ENCODE results near the gene ZNF83.
A peak's percentile ranks its signal among the peaks of the same experiment; 100 is the strongest.
"Not testable (repeated sequence)": the region's sequence is repeated elsewhere in the genome, so short reads cannot be mapped to it uniquely, and the experiment has no call there.

ZNF83 gene

GRCh38 chr19:52637718-52638585, at the start of gene ZNF83:
ZNF83 (minus strand) TSS chr19:52638355.
- in situ Hi-C loops (cut with HindIII; ENCODE audit: low sequenced_read_pairs): no loop called here
- peak; percentile 89 for DNase-seq (ENCODE audit: low read depth)
- no peak for TF ChIP-seq CTCF (IDR thresholded peaks at IDR 0.05; ENCODE audit: low read depth, low read length, missing control alignments)
- peak within 1 kb of the TSS; percentile 83 for H3K4me3 ChIP-seq (ENCODE audit: low read depth, low read length)

- in situ Hi-C loops (cut with HindIII; ENCODE audit: low sequenced_read_pairs): no loop called here
- no peak overlapping the region for H3K4me3 ChIP-seq (ENCODE audit: low read depth, low read length)
- TF ChIP-seq CTCF (IDR thresholded peaks at IDR 0.05; ENCODE audit: low read depth, low read length, missing control alignments): no peak
- DNase-seq (ENCODE audit: low read depth): no peak
Measured at GRCh38 chr19:52687684-52688083, 49.5 kb upstream of the ZNF83 start.

DNA sequence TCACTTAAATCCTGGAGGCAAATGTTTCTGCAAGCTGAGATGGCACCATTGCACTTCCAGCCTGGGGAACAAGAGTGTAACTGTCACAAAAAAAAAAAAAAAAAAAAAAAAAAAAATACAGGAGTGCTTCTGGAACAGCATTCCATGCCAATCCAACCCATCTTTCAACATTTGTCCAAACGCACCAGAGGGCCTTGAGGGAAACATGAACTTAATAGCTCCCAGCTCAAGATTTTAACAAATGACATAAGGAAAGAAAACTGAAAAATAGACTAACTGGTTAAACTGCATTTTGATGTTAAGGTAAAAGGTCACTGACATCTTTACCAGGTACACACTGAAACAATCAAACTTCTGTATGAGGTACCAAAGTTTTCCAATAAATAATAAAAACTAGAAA, 47.7 kb upstream of the ZNF83 start:
- no peak overlapping the region for H3K4me3 ChIP-seq (ENCODE audit: low read depth, low read length)

DNA sequence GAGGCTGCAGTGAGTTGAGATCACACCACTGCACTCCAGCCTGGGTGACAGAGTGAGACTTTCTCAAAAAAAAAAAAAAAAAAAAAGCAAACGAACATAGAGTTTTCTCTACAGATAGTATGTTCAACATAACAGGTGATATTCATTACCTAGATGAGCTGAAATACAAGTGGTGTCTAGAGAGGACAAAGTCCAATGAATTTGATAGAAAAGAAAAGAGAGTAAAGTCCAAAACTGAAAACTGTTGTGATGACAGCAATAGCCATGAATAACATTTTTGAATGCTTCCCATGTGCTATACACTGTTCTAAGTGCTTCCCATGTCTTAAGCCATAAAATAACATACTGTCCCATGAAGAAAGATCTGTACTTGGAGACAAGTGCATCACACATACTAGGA, 43.1 kb upstream of the ZNF83 start:
- in situ Hi-C loops (cut with HindIII; ENCODE audit: low sequenced_read_pairs); H3K4me3 ChIP-seq (ENCODE audit: low read depth, low read length); DNase-seq (ENCODE audit: low read depth): not testable (repeated sequence)

More for the DNA sequence above, 47.7 kb upstream of the ZNF83 start:
- in situ Hi-C loops (cut with HindIII; ENCODE audit: low sequenced_read_pairs): no loop called here
- no peak for TF ChIP-seq CTCF (IDR thresholded peaks at IDR 0.05; ENCODE audit: low read depth, low read length, missing control alignments)
- DNase-seq (ENCODE audit: low read depth): no peak

DNA sequence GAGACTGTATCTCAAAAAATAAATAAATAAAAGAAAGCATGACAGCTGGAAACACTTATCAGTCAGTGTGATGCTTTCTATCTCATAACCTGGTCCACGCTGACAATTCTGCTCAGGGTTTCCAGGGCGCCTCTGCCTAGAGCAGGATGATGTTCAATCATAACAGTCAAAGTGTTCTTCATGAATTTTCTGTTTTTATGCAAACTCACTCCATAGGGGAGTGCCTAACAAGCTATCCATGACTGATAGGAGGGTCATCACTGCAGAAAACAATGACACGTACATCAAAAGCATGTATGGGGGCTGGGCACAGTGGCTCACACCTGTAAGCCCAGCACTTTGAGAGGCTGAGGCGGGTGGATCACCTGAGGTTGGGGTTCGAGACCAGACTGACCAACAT, 41.4 kb upstream of the ZNF83 start:
- H3K4me3 ChIP-seq (ENCODE audit: low read depth, low read length): no peak overlapping the region
- DNase-seq (ENCODE audit: low read depth): no peak
- no peak for TF ChIP-seq CTCF (IDR thresholded peaks at IDR 0.05; ENCODE audit: low read depth, low read length, missing control alignments)
- in situ Hi-C loops (cut with HindIII; ENCODE audit: low sequenced_read_pairs): no loop called here

DNA sequence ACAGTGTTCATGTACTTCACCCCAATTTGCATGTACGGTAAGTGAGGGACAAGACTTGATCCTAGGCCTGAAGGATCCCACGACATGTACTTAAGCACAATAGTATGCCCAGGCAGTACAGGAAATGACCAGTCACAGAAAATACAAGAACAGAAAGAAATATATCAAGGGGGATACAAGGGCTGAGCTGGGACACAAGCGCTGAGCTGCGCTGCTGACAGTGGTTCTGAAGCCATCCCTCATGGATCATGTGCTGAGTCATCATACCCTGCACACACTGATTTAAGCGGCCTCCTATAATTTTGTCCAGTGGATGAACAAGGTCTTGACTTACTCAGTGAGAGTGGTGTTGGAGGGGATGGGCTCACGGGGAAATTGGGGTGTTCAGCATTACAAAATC, 37.1 kb upstream of the ZNF83 start:
- in situ Hi-C loops (cut with HindIII; ENCODE audit: low sequenced_read_pairs); DNase-seq (ENCODE audit: low read depth); H3K4me3 ChIP-seq (ENCODE audit: low read depth, low read length): not testable (repeated sequence)

DNA sequence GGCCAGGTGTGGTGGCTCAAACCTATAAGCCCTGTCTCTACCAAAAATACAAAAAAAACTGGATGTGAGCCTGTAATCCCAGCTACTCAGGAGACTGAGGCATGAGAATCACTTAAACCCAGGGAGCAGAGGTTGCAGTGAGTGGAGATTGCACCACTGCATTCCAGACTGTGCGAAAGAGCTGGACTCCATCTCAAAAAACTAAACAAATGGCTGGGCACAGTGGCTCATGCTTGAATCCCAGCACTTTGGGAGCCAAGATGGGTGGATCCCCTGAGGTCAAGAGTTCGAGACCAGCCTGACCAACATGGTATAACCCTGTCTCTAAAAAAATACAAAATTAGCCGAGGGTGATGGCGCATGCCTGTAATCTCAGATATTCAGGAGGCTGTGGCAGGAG, 34.9 kb upstream of the ZNF83 start:
- no peak for TF ChIP-seq CTCF (IDR thresholded peaks at IDR 0.05; ENCODE audit: low read depth, low read length, missing control alignments)
- no peak for DNase-seq (ENCODE audit: low read depth)
- in situ Hi-C loops (cut with HindIII; ENCODE audit: low sequenced_read_pairs): no loop called here
- no peak overlapping the region for H3K4me3 ChIP-seq (ENCODE audit: low read depth, low read length)

Measured in astrocyte of the cerebellum (primary cell).